DND-41 (cell line): ENCODE data around the gene KHK.

Experiments used
- CTCF ChIP-seq: IDR thresholded peaks from 2 replicates; pipeline ENCODE4 v1.5.1; 2012; ENCODE audit warnings: borderline replicate concordance, low read length, moderate library complexity, mild to moderate bottlenecking; ENCODE audit not compliant: poor library complexity, severe bottlenecking; ENCODE audit errors: extremely low read depth
- EZH2 ChIP-seq: IDR thresholded peaks from 3 replicates; pipeline ENCODE4 v1.6.1; 2012; ENCODE audit warnings: borderline replicate concordance, low read depth, mild to moderate bottlenecking, moderate library complexity, low read length, inconsistent platforms; ENCODE audit not compliant: severe bottlenecking

GRCh38 chr2:27095745-27096651 lies 9.4 kb downstream of the KHK start:
- TF ChIP-seq EZH2 (no peak), CTCF (no peak)
